B cell (primary cell): ENCODE data around the gene GRIK2. TPM values are rescaled to one million over a fixed set of nuclear protein-coding genes. Genes with fewer than 3 reads are reported as not detected.

Experiments
- ATAC-seq: fragments of 200-7000 bp; cut with Tn5 transposase; one replicate; pipeline ENCODE4 v1.10.0; 2021; ENCODE audit warnings: low read depth, mild to moderate bottlenecking, moderate number of reproducible peaks, moderate library complexity
- CTCF ChIA-PET: fragments of 350-600 bp; sonication (Branson Sonifier 250); formaldehyde crosslinking; loops from one replicate; lab custom pipeline; 2021; ENCODE audit warnings: antibody characterized with exemption, inconsistent platforms; lab: Charles Lee
- POLR2A ChIA-PET: fragments of 350-600 bp; sonication (Branson Sonifier 250); formaldehyde crosslinking; loops from one replicate; lab custom pipeline; 2021; ENCODE audit warnings: antibody characterized with exemption; lab: Charles Lee
- DNase-seq: peaks from one replicate; pipeline ENCODE4 v3.0.0; 2013
- H2AFZ ChIP-seq: 2 replicates; pipeline ENCODE4 v1.6.1; 2012; ENCODE audit warnings: mild to moderate bottlenecking, low read depth, low read length; ENCODE audit not compliant: insufficient read depth, poor library complexity, severe bottlenecking
- H3K27ac ChIP-seq, 2 donors: 1 replicate in 1 of 2; 2 replicates in 1 of 2; pipeline ENCODE4 v1.5.1; 2012 to 2013; ENCODE audit warnings: low read length in 2 of 2, mild to moderate bottlenecking in 2 of 2, moderate library complexity in 1 of 2
- H3K27me3 ChIP-seq, 4 experiments: fragments of 200-600 bp in 1 of 4; sonication (generic) in 1 of 4; replicated peaks in 1 of 4; 1 replicate in 2 of 4; 2 replicates in 2 of 4; pipeline versions ENCODE4 v1.6.1 to v1.7.0; 2013 to 2016; ENCODE audit warnings: low read length in 3 of 4, mild to moderate bottlenecking in 2 of 4, mixed read lengths in 1 of 4, moderate library complexity in 1 of 4; ENCODE audit not compliant: insufficient read depth in 4 of 4, control insufficient read depth in 3 of 4; ENCODE audit errors: control extremely low read depth in 1 of 4
- H3K36me3 ChIP-seq, 2 experiments: replicated peaks in 1 of 2; 1 replicate in 1 of 2; 2 replicates in 1 of 2; pipeline versions ENCODE4 v1.6.1 to v1.7.1; 2013; ENCODE audit warnings: low read length in 1 of 2; ENCODE audit not compliant: insufficient read depth in 2 of 2, control insufficient read depth in 1 of 2; ENCODE audit errors: control extremely low read depth in 1 of 2, extremely low read depth in 1 of 2
- H3K4me1 ChIP-seq, 2 donors: fragments of 200-600 bp in 1 of 2; sonication (generic) in 1 of 2; 1 replicate in 1 of 2; 2 replicates in 1 of 2; pipeline versions ENCODE4 v1.5.1 to v1.6.1; 2013 to 2017; ENCODE audit warnings: low read length in 2 of 2; ENCODE audit not compliant: control insufficient read depth in 2 of 2, insufficient read depth in 2 of 2
- H3K4me2 ChIP-seq: replicated peaks from 2 replicates; pipeline ENCODE3; 2012; ENCODE audit warnings: mild to moderate bottlenecking, low read depth, low read length; ENCODE audit not compliant: poor library complexity, severe bottlenecking
- H3K4me3 ChIP-seq, 5 experiments: fragments of 200-600 bp in 1 of 5; sonication (generic) in 1 of 5; 1 replicate in 3 of 5; 2 replicates in 2 of 5; pipeline versions ENCODE4 v1.5.1 to v1.7.0; 2011 to 2016; ENCODE audit warnings: low read length in 4 of 5, mild to moderate bottlenecking in 4 of 5, low read depth in 2 of 5, control low read depth in 1 of 5, moderate library complexity in 1 of 5; ENCODE audit not compliant: insufficient read depth in 1 of 5; ENCODE audit errors: control extremely low read depth in 1 of 5, extremely low read depth in 1 of 5
- H3K79me2 ChIP-seq: fragments of 200-600 bp; sonication (generic); one replicate; pipeline ENCODE4 v1.6.0; 2016; ENCODE audit warnings: low read length; ENCODE audit not compliant: control insufficient read depth, insufficient read depth
- H3K9ac ChIP-seq: fragments of 200-600 bp; sonication (generic); 2 replicates; pipeline ENCODE4 v1.6.1; 2017; ENCODE audit warnings: mild to moderate bottlenecking, low read length, moderate library complexity
- H3K9me3 ChIP-seq, 3 donors: one replicate each; pipeline versions ENCODE4 v1.6.1 to v1.7.1; 2013; ENCODE audit warnings: low read length in 2 of 3; ENCODE audit not compliant: control insufficient read depth in 2 of 3, insufficient read depth in 1 of 3; ENCODE audit errors: control extremely low read depth in 1 of 3
- H4K20me1 ChIP-seq: 2 replicates; pipeline ENCODE4 v1.6.0; 2012; ENCODE audit warnings: mild to moderate bottlenecking, low read length; ENCODE audit not compliant: insufficient read depth, control insufficient read depth, poor library complexity, severe bottlenecking
- H3K27ac Mint-ChIP-seq: one replicate; pipeline ENCODE4 v1.8.0; 2021; ENCODE audit warnings: mixed read lengths
- H3K27me3 Mint-ChIP-seq: one replicate; pipeline ENCODE4 v1.8.0; 2021; ENCODE audit warnings: mixed read lengths
- H3K4me1 Mint-ChIP-seq: one replicate; pipeline ENCODE4 v1.8.0; 2021; ENCODE audit warnings: mixed read lengths
- H3K4me3 Mint-ChIP-seq: one replicate; pipeline ENCODE4 v1.8.0; 2021; ENCODE audit warnings: mixed read lengths
- H3K9me3 Mint-ChIP-seq: one replicate; pipeline ENCODE4 v1.8.0; 2022; ENCODE audit warnings: mixed read lengths; ENCODE audit not compliant: insufficient read depth
- EZH2 ChIP-seq: IDR thresholded peaks from 2 replicates; pipeline ENCODE4 v1.6.1; 2012; ENCODE audit warnings: borderline replicate concordance, low read depth, mild to moderate bottlenecking, moderate library complexity, low read length; ENCODE audit not compliant: insufficient read depth, poor library complexity, severe bottlenecking
- WGBS: methylation state at CpG from one replicate; pipeline ENCODE4 v1.1.5; 2013; ENCODE audit warnings: missing lambda C conversion rate; ENCODE audit not compliant: insufficient coverage; 5-methylcytosine and 5-hydroxymethylcytosine counted together
- intact Hi-C: fragments of 100-400 bp; cut with micrococcal nuclease; formaldehyde crosslinking; loops from one replicate; pipeline ENCODE4 v1.10.0; 2022
- polyA plus RNA-seq: library from polyadenylated mRNA; depleted of rRNA; stranded (reverse); fragments of >200 nt; gene quantifications from 2 replicates; pipeline ENCODE4 v1.2.3, GENCODE V29; 2012
- total RNA-seq, 2 donors: library from RNA; stranded (reverse); fragments of 120-200 nt in 1 of 2; gene quantifications; 1 replicate in 1 of 2; 2 replicates in 1 of 2; pipeline versions ENCODE4 v1.2.3 to v1.2.4, GENCODE V29; 2013 to 2022
- TF ChIP-seq, protein P1 (sequence below): fragments of 200-600 bp; IDR thresholded peaks from one replicate; pipeline ENCODE4 v1.8.0; 2022; ENCODE audit warnings: antibody characterized with exemption, mild to moderate bottlenecking

Gene GRIK2
- total and polyA plus RNA-seq, 2 donors (not counting 1 experiment from before 2014, with no cell fraction given): not detected

DNA sequence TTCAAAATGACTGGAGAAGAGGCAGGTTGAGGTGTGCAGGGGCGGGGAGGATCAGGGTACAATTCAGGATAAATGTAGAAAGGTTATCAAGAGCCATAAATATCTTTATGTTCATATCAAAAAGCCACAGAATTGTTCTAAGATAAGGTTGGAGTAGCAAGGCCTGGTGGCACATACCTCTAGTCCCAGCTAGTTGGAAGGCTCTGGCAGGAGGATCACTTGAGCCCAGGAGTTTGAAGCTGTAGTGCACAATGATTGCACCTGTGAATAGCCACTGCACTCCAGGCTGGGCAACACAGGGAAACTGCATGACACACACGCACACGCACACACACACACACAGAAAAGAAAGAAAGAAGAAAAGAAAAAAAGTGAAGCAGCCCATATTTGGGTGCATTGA lies 194.8 kb downstream of the GRIK2 start:
- H2AFZ ChIP-seq: no peak overlapping the region
- ChIA-PET CTCF (no interaction called here), POLR2A (no interaction called here)
- H3K9me3 ChIP-seq: no peaks in the 10 kb centered on the region
- no peaks in the 10 kb centered on the region for H3K27me3 Mint-ChIP-seq
- no peak overlapping the region for H3K4me3 ChIP-seq
- no peak for DNase-seq
- no peak overlapping the region for H3K4me3 Mint-ChIP-seq
- TF ChIP-seq, protein P1, sequence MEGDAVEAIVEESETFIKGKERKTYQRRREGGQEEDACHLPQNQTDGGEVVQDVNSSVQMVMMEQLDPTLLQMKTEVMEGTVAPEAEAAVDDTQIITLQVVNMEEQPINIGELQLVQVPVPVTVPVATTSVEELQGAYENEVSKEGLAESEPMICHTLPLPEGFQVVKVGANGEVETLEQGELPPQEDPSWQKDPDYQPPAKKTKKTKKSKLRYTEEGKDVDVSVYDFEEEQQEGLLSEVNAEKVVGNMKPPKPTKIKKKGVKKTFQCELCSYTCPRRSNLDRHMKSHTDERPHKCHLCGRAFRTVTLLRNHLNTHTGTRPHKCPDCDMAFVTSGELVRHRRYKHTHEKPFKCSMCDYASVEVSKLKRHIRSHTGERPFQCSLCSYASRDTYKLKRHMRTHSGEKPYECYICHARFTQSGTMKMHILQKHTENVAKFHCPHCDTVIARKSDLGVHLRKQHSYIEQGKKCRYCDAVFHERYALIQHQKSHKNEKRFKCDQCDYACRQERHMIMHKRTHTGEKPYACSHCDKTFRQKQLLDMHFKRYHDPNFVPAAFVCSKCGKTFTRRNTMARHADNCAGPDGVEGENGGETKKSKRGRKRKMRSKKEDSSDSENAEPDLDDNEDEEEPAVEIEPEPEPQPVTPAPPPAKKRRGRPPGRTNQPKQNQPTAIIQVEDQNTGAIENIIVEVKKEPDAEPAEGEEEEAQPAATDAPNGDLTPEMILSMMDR: no peak
- TF ChIP-seq EZH2: no peak
- no peak overlapping the region for H3K4me2 ChIP-seq
- no peak overlapping the region for H3K27ac ChIP-seq
- H3K4me1 ChIP-seq: no peaks in the 10 kb centered on the region
- no peak for ATAC-seq
- 100% methylated on average over 2 of the region's 3 CpGs for WGBS
- H4K20me1 ChIP-seq: no peaks in the 10 kb centered on the region
- H3K4me1 Mint-ChIP-seq: no peaks in the 10 kb centered on the region
- no peak overlapping the region for H3K27ac Mint-ChIP-seq
- no peaks in the 10 kb centered on the region for H3K9me3 Mint-ChIP-seq
- no peaks in the 10 kb centered on the region for H3K36me3 ChIP-seq
- no peaks in the 10 kb centered on the region for H3K27me3 ChIP-seq
- H3K79me2 ChIP-seq: no peaks in the 10 kb centered on the region
- no peak overlapping the region for H3K9ac ChIP-seq
- intact Hi-C loops: no loop called here

DNA sequence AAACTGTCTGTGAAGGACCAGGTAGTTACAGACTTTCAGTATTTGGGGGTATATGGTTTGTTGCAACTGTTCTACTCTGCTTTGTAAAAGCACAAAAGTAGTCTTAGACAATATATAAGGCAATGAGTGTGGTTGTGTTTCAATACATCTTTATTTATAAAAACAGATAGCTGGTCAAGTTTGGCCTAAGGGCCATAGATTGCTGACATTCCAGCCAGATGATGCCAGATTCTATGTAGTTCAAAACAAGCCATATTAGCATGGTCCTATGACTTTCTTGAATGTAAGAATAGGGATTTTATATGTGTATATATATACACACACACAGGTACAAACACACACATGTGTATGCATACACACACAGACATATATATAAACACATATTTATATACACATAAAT lies 201.8 kb downstream of the GRIK2 start:
- H3K4me1 Mint-ChIP-seq: no peaks in the 10 kb centered on the region
- DNase-seq (no peak), ATAC-seq (no peak)
- H3K27ac Mint-ChIP-seq: no peak overlapping the region
- Histone ChIP-seq H3K79me2 (no peaks in the 10 kb centered on the region), H3K4me3 (no peak overlapping the region), H3K4me2 (no peak overlapping the region), H3K9ac (no peak overlapping the region), H3K36me3 (no peaks in the 10 kb centered on the region), H3K27me3 (no peaks in the 10 kb centered on the region), H4K20me1 (no peaks in the 10 kb centered on the region), H3K27ac (no peak overlapping the region), H3K9me3 (no peaks in the 10 kb centered on the region), H2AFZ (no peak overlapping the region), H3K4me1 (no peaks in the 10 kb centered on the region)
- CTCF ChIA-PET: no interaction called here
- POLR2A ChIA-PET: no interaction called here
- intact Hi-C loops: no loop called here
- H3K27me3 Mint-ChIP-seq: no peaks in the 10 kb centered on the region
- TF ChIP-seq, protein P1: no peak
- no peak overlapping the region for H3K4me3 Mint-ChIP-seq
- H3K9me3 Mint-ChIP-seq: no peaks in the 10 kb centered on the region
